ENCODE data around the gene CDK8.

The CDK8 gene

GRCh38 chr13:26449063-26449848 lies 195.3 kb downstream of the CDK8 start:
- DNase-seq, result no peak
